GM12878 (cell line): ENCODE data around the gene ITSN1. TPM values are rescaled to one million over a fixed set of nuclear protein-coding genes. Genes with fewer than 3 reads are reported as not detected.

Experiments used
- ATAC-seq: fragments of 200-7000 bp; cut with Tn5 transposase; 3 replicates; pipeline ENCODE4 v1.9.1; 2020; ENCODE audit warnings: mild to moderate bottlenecking, moderate library complexity
- BruUV-seq: library from RNA; stranded (reverse); fragments of 400-500 nt; replicated peaks from 2 replicates; lab custom pipeline; 2021; lab: Mats Ljungman, UMichigan
- CTCF ChIA-PET: fragments of 300-600 bp; sonication (Branson Sonifier 250); formaldehyde crosslinking; extraction: SDS; loops from one replicate; lab custom pipeline; 2021; ENCODE audit warnings: inconsistent platforms; lab: Yijun Ruan, JAX
- POLR2A ChIA-PET: fragments of 350-600 bp; formaldehyde crosslinking; extraction: SDS; loops from one replicate; lab custom pipeline; 2021; ENCODE audit warnings: inconsistent platforms; lab: Charles Lee
- RAD21 ChIA-PET: fragments of 300-600 bp; sonication (Branson Sonifier 250); formaldehyde crosslinking; loops from one replicate; lab custom pipeline; 2023; ENCODE audit warnings: antibody characterized with exemption; ENCODE audit not compliant: unreplicated experiment; lab: Charles Lee
- SMC1A ChIA-PET: fragments of 300-600 bp; sonication (Branson Sonifier 250); formaldehyde crosslinking; loops from one replicate; lab custom pipeline; 2023; ENCODE audit not compliant: unreplicated experiment, uncharacterized antibody; lab: Charles Lee
- DNase-seq: peaks from one replicate; pipeline ENCODE4 v3.0.0-alpha.2; 2011; ENCODE audit warnings: low read depth, low spot score
- FAIRE-seq: peaks from 3 replicates; lab custom pipeline; 2011; peaks lifted over from hg19 to GRCh38; lab: Jason Lieb, UNC
- H2AFZ ChIP-seq: 2 replicates; pipeline ENCODE4 v1.6.0; 2011; ENCODE audit warnings: low read depth, low read length, control low read depth; ENCODE audit not compliant: control insufficient read depth
- H3K27ac ChIP-seq: 2 replicates; pipeline ENCODE4 v1.5.1; 2011; ENCODE audit warnings: control low read depth; ENCODE audit not compliant: control insufficient read depth, insufficient read depth
- H3K27me3 ChIP-seq, 2 experiments: replicated peaks in 1 of 2; 2 replicates each; pipeline versions ENCODE4 v1.6.0 to v1.6.1; 2011; ENCODE audit warnings: low read length in 1 of 2; ENCODE audit not compliant: control insufficient read depth in 2 of 2, insufficient read depth in 2 of 2
- H3K36me3 ChIP-seq, 2 experiments: 2 replicates each; pipeline ENCODE4 v1.5.1; 2011; ENCODE audit warnings: low read length in 1 of 2; ENCODE audit not compliant: control insufficient read depth in 2 of 2, insufficient read depth in 2 of 2
- H3K4me1 ChIP-seq: 2 replicates; pipeline ENCODE4 v1.6.1; 2011; ENCODE audit warnings: mild to moderate bottlenecking, low read length, moderate library complexity, mixed read lengths; ENCODE audit not compliant: control insufficient read depth, insufficient read depth
- H3K4me2 ChIP-seq: 2 replicates; pipeline ENCODE4 v1.6.0; 2011; ENCODE audit warnings: control low read depth; ENCODE audit not compliant: control insufficient read depth, insufficient read depth
- H3K4me3 ChIP-seq: fragments of 200-600 bp; sonication (generic); 2 replicates; pipeline ENCODE4 v1.5.1; 2016
- H3K79me2 ChIP-seq: 2 replicates; pipeline ENCODE4 v1.6.0; 2011; ENCODE audit warnings: low read length; ENCODE audit not compliant: control insufficient read depth, insufficient read depth
- H3K9ac ChIP-seq: 2 replicates; pipeline ENCODE4 v1.8.0; 2011; ENCODE audit warnings: low read length, control low read depth, mixed read lengths; ENCODE audit not compliant: control insufficient read depth, insufficient read depth
- H3K9me3 ChIP-seq: replicated peaks from 3 replicates; pipeline ENCODE4 v1.5.1; 2011; ENCODE audit warnings: mild to moderate bottlenecking, low read length; ENCODE audit not compliant: control insufficient read depth, insufficient read depth
- H4K20me1 ChIP-seq: 2 replicates; pipeline ENCODE4 v1.6.0; 2011; ENCODE audit not compliant: control insufficient read depth, insufficient read depth
- FOS ChIP-seq: IDR thresholded peaks from 3 replicates; pipeline ENCODE4 v1.6.1; 2011; ENCODE audit warnings: borderline replicate concordance; ENCODE audit not compliant: insufficient read length; ENCODE audit errors: extremely low read depth
- LARP7 ChIP-seq: fragments of 450-650 bp; IDR thresholded peaks from 2 replicates; pipeline ENCODE4 v1.6.1; 2017; ENCODE audit warnings: mild to moderate bottlenecking
- RELA ChIP-seq: fragments of 450-650 bp; IDR thresholded peaks from 2 replicates; pipeline ENCODE4 v1.8.0; 2014; ENCODE audit warnings: borderline replicate concordance; ENCODE audit not compliant: partially characterized antibody
- TCF7 ChIP-seq: IDR thresholded peaks from 2 replicates; pipeline ENCODE4 v1.6.1; 2014; ENCODE audit warnings: antibody characterized with exemption, borderline replicate concordance
- YBX1 ChIP-seq: fragments of 450-650 bp; IDR thresholded peaks from 2 replicates; pipeline ENCODE4 v1.6.1; 2016; ENCODE audit warnings: antibody characterized with exemption
- WGBS: methylation state at CpG from one replicate; pipeline ENCODE4 v1.1.6; 2016; ENCODE audit warnings: low lambda C conversion rate; ENCODE audit not compliant: insufficient replicate concordance, insufficient coverage; ENCODE audit errors: missing lambda C conversion rate; 5-methylcytosine and 5-hydroxymethylcytosine counted together
- in situ Hi-C: fragments of 300-500 bp; cut with MboI; formaldehyde crosslinking; loops from 9 replicates; pipeline ENCODE4 v1.14.3; 2018; ENCODE audit warnings: mixed read lengths
- intact Hi-C: fragments of 100-400 bp; cut with micrococcal nuclease; formaldehyde crosslinking; loops from one replicate; pipeline ENCODE4 v1.14.2; 2022; ENCODE audit not compliant: unreplicated experiment
- polyA plus RNA-seq, 11 experiments: library from polyadenylated mRNA; depleted of rRNA in 4 of 11; unstranded in 6 of 11; stranded (reverse) in 5 of 11; fragments of >200 nt; fragmentation: Nextera tagmentation in 4 of 11; fragmentation: Illumina TruSeq in 1 of 11; extraction: Ambion mirVana in 4 of 11; extraction: Trizol in 1 of 11; gene quantifications; 1 replicate in 1 of 11; 2 replicates in 10 of 11; pipeline versions ENCODE4 v1.2.1 to v1.2.3, GENCODE V29; 2011 to 2016; ENCODE audit warnings: inconsistent platforms in 2 of 11, missing spikeins in 2 of 11, low read depth in 1 of 11
- total RNA-seq, 4 experiments: library from RNA; depleted of rRNA in 3 of 4; stranded (reverse); fragments of >200 nt in 3 of 4; fragmentation: Illumina TruSeq in 1 of 4; extraction: Trizol in 1 of 4; gene quantifications; 2 replicates each; pipeline versions ENCODE4 v1.2.1 to v1.2.3, GENCODE V29; 2013 to 2021
- TF ChIP-seq, protein P1 (sequence below): IDR thresholded peaks from 2 replicates; pipeline ENCODE4 v1.6.1; 2011; ENCODE audit warnings: low read depth, low read length, improper control_type of control experiment, borderline replicate concordance
- TF ChIP-seq, protein P2 (sequence below): fragments of 450-650 bp; IDR thresholded peaks from 2 replicates; pipeline ENCODE4 v1.6.1; 2016; ENCODE audit warnings: mild to moderate bottlenecking, moderate library complexity, borderline replicate concordance
- TF ChIP-seq, protein P3 (sequence below): IDR thresholded peaks from 2 replicates; pipeline ENCODE4 v1.6.1; 2011; ENCODE audit warnings: low read depth, mild to moderate bottlenecking, low read length, moderate library complexity, borderline replicate concordance; ENCODE audit errors: extremely low read depth
- TF ChIP-seq, protein P4 (sequence below): IDR thresholded peaks from 2 replicates; pipeline ENCODE4 v1.6.1; 2012; ENCODE audit warnings: low read depth, low read length, improper control_type of control experiment
- TF ChIP-seq, protein P5 (sequence below): fragments of 450-650 bp; formaldehyde crosslinking; IDR thresholded peaks from 2 replicates; pipeline ENCODE4 v1.4.0; 2020; ENCODE audit warnings: mild to moderate bottlenecking, moderate library complexity
- TF ChIP-seq, protein P6 (sequence below): fragments of 450-650 bp; conservative IDR thresholded peaks from 2 replicates; pipeline ENCODE4 v1.6.1; 2017; ENCODE audit warnings: mild to moderate bottlenecking, moderate library complexity

The ITSN1 gene
- total and polyA plus RNA-seq, 10 of the 15 experiments (the other 5 are each of a cell fraction or from before 2014, with no cell fraction given): 0.89 to 10.6 (median 4.8) TPM

DNA sequence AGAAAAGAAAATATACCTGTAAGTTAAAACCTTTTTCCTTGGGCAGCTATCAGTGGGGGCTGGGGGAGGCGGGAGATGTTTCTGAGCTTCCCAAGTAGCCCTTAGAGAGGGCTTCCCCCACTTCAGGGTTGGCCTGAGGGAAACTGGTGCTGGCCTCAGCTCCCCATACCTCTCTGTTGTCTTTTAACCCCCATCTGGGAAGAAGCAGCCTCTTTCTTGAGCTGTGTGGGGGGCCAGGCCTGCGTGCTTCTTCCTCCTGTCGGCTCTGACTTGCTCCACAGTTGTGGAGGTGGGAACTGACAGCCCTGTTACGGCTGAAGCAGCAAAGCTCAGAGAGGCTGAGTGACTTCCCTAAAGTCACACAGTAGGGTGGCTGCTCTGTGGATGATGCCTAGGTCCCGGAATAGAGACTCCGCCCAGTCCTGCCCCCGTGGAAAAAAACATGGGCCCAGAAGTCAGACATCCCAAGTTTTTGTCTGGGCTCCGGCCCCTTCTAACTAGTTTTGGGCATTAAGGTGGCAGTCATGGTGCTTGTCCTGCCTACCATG is 218.1 kb downstream of the ITSN1 start:
- Histone ChIP-seq H3K4me3 (no peak overlapping the region), H3K79me2 (no peaks in the 10 kb centered on the region), H3K4me1 (no peaks in the 10 kb centered on the region), H3K9me3 (no peaks in the 10 kb centered on the region), H3K9ac (no peak overlapping the region), H3K27me3 (no peaks in the 10 kb centered on the region), H3K36me3 (no peaks in the 10 kb centered on the region), H3K27ac (no peak overlapping the region), H4K20me1 (no peaks in the 10 kb centered on the region), H3K4me2 (no peak overlapping the region), H2AFZ (no peak overlapping the region)
- no peak for DNase-seq
- BruUV-seq: no TSS peak
- TF ChIP-seq, protein P1, sequence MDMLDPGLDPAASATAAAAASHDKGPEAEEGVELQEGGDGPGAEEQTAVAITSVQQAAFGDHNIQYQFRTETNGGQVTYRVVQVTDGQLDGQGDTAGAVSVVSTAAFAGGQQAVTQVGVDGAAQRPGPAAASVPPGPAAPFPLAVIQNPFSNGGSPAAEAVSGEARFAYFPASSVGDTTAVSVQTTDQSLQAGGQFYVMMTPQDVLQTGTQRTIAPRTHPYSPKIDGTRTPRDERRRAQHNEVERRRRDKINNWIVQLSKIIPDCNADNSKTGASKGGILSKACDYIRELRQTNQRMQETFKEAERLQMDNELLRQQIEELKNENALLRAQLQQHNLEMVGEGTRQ: no peak
- no peak for TF ChIP-seq RELA
- TF ChIP-seq, protein P2, sequence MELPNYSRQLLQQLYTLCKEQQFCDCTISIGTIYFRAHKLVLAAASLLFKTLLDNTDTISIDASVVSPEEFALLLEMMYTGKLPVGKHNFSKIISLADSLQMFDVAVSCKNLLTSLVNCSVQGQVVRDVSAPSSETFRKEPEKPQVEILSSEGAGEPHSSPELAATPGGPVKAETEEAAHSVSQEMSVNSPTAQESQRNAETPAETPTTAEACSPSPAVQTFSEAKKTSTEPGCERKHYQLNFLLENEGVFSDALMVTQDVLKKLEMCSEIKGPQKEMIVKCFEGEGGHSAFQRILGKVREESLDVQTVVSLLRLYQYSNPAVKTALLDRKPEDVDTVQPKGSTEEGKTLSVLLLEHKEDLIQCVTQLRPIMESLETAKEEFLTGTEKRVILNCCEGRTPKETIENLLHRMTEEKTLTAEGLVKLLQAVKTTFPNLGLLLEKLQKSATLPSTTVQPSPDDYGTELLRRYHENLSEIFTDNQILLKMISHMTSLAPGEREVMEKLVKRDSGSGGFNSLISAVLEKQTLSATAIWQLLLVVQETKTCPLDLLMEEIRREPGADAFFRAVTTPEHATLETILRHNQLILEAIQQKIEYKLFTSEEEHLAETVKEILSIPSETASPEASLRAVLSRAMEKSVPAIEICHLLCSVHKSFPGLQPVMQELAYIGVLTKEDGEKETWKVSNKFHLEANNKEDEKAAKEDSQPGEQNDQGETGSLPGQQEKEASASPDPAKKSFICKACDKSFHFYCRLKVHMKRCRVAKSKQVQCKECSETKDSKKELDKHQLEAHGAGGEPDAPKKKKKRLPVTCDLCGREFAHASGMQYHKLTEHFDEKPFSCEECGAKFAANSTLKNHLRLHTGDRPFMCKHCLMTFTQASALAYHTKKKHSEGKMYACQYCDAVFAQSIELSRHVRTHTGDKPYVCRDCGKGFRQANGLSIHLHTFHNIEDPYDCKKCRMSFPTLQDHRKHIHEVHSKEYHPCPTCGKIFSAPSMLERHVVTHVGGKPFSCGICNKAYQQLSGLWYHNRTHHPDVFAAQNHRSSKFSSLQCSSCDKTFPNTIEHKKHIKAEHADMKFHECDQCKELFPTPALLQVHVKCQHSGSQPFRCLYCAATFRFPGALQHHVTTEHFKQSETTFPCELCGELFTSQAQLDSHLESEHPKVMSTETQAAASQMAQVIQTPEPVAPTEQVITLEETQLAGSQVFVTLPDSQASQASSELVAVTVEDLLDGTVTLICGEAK: no peak
- TF ChIP-seq, protein P3, sequence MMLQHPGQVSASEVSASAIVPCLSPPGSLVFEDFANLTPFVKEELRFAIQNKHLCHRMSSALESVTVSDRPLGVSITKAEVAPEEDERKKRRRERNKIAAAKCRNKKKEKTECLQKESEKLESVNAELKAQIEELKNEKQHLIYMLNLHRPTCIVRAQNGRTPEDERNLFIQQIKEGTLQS: no peak
- no peak for TF ChIP-seq FOS
- no peak for TF ChIP-seq TCF7
- TF ChIP-seq, protein P4, sequence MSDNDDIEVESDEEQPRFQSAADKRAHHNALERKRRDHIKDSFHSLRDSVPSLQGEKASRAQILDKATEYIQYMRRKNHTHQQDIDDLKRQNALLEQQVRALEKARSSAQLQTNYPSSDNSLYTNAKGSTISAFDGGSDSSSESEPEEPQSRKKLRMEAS: no peak
- TF ChIP-seq, protein P5, sequence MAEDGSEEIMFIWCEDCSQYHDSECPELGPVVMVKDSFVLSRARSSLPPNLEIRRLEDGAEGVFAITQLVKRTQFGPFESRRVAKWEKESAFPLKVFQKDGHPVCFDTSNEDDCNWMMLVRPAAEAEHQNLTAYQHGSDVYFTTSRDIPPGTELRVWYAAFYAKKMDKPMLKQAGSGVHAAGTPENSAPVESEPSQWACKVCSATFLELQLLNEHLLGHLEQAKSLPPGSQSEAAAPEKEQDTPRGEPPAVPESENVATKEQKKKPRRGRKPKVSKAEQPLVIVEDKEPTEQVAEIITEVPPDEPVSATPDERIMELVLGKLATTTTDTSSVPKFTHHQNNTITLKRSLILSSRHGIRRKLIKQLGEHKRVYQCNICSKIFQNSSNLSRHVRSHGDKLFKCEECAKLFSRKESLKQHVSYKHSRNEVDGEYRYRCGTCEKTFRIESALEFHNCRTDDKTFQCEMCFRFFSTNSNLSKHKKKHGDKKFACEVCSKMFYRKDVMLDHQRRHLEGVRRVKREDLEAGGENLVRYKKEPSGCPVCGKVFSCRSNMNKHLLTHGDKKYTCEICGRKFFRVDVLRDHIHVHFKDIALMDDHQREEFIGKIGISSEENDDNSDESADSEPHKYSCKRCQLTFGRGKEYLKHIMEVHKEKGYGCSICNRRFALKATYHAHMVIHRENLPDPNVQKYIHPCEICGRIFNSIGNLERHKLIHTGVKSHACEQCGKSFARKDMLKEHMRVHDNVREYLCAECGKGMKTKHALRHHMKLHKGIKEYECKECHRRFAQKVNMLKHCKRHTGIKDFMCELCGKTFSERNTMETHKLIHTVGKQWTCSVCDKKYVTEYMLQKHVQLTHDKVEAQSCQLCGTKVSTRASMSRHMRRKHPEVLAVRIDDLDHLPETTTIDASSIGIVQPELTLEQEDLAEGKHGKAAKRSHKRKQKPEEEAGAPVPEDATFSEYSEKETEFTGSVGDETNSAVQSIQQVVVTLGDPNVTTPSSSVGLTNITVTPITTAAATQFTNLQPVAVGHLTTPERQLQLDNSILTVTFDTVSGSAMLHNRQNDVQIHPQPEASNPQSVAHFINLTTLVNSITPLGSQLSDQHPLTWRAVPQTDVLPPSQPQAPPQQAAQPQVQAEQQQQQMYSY (CRISPR knock-in tag): no peak
- TF ChIP-seq, protein P6, sequence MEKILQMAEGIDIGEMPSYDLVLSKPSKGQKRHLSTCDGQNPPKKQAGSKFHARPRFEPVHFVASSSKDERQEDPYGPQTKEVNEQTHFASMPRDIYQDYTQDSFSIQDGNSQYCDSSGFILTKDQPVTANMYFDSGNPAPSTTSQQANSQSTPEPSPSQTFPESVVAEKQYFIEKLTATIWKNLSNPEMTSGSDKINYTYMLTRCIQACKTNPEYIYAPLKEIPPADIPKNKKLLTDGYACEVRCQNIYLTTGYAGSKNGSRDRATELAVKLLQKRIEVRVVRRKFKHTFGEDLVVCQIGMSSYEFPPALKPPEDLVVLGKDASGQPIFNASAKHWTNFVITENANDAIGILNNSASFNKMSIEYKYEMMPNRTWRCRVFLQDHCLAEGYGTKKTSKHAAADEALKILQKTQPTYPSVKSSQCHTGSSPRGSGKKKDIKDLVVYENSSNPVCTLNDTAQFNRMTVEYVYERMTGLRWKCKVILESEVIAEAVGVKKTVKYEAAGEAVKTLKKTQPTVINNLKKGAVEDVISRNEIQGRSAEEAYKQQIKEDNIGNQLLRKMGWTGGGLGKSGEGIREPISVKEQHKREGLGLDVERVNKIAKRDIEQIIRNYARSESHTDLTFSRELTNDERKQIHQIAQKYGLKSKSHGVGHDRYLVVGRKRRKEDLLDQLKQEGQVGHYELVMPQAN: no peak
- TF ChIP-seq YBX1: no peak
- TF ChIP-seq LARP7: no peak
- ChIA-PET SMC1A (no interaction called here), RAD21 (no interaction called here), POLR2A (no interaction called here), CTCF (interaction anchor here (0.6 kb wide), 1 partner anchor 204 kb away, joined by 4 read pairs; no protein-coding TSS in a partner anchor)
- intact Hi-C loops: no loop called here
- FAIRE-seq: no peak
- in situ Hi-C loops: no loop called here
- ATAC-seq: no peak
- 22% methylated on average over 8 of the region's 8 CpGs for WGBS
